Retinal pigment epithelial cell (primary cell): ENCODE measurements around the gene EPHA8.

Experiments
- DNase-seq: peaks from one replicate; pipeline ENCODE4 v3.0.0-alpha.2; 2010; ENCODE audit warnings: low read depth
- H3K4me3 ChIP-seq: 2 replicates; pipeline ENCODE4 v1.5.1; 2011; ENCODE audit warnings: mild to moderate bottlenecking, low read length, control low read depth, moderate library complexity
- CTCF ChIP-seq: conservative IDR thresholded peaks from 2 replicates; pipeline ENCODE4 v1.5.1; 2011; ENCODE audit warnings: low read depth, low read length, control low read depth, inconsistent platforms

The EPHA8 gene

GRCh38 chr1:22652881-22653316, 89.6 kb downstream of the EPHA8 start, which contains the start of gene C1QB:
TSS of gene C1QB (plus strand) at chr1:22653236. CDS start at chr1:22659463, 6,227 bp downstream.
- no peak for DNase-seq
- TF ChIP-seq CTCF, result no peak
- no peak within 1 kb of the TSS for H3K4me3 ChIP-seq
